IMR-90 (cell line): Measurements from ENCODE around the gene ENTREP3. TPM values are rescaled to one million over a fixed set of nuclear protein-coding genes. Genes with fewer than 3 reads are reported as not detected.

Experiments
- ATAC-seq: fragments of 200-7000 bp; cut with Tn5 transposase; 2 replicates; pipeline ENCODE4 v1.9.1; 2020; ENCODE audit warnings: low read depth, mild to moderate bottlenecking, moderate library complexity
- BruUV-seq: library from RNA; stranded (reverse); fragments of 400-500 nt; replicated peaks from 2 replicates; lab custom pipeline; 2021; lab: Mats Ljungman, UMichigan
- CTCF ChIA-PET: fragments of 300-600 bp; formaldehyde crosslinking; extraction: SDS; loops from one replicate; lab custom pipeline; 2021; ENCODE audit warnings: antibody characterized with exemption; lab: Yijun Ruan, JAX
- POLR2A ChIA-PET: fragments of 300-600 bp; sonication (Branson Sonifier 250); formaldehyde crosslinking; loops from one replicate; lab custom pipeline; 2022; ENCODE audit warnings: antibody characterized with exemption; ENCODE audit not compliant: unreplicated experiment; lab: Charles Lee
- DNase-seq: peaks from one replicate; pipeline ENCODE4 v3.0.0; 2013
- H2AFZ ChIP-seq: replicated peaks from 2 replicates; pipeline ENCODE3; 2013; ENCODE audit warnings: low read length, mild to moderate bottlenecking; ENCODE audit not compliant: poor library complexity
- H2AK5ac ChIP-seq: 2 replicates; pipeline ENCODE4 v1.6.1; 2013; ENCODE audit warnings: low read depth, low read length, inconsistent platforms
- H2AK9ac ChIP-seq: replicated peaks from 2 replicates; pipeline ENCODE3; 2013; ENCODE audit warnings: mild to moderate bottlenecking, low read depth, low read length, moderate library complexity; ENCODE audit not compliant: poor library complexity
- H2BK120ac ChIP-seq: 2 replicates; pipeline ENCODE4 v1.6.1; 2013; ENCODE audit warnings: low read depth, low read length, inconsistent platforms
- H2BK15ac ChIP-seq: 3 replicates; pipeline ENCODE4 v1.6.1; 2013; ENCODE audit warnings: low read depth, low read length, inconsistent platforms
- H2BK20ac ChIP-seq: 2 replicates; pipeline ENCODE4 v1.6.1; 2013; ENCODE audit warnings: low read depth, mild to moderate bottlenecking, inconsistent platforms, low read length, moderate library complexity
- H2BK5ac ChIP-seq: 2 replicates; pipeline ENCODE4 v1.6.1; 2013; ENCODE audit warnings: mild to moderate bottlenecking, low read depth, low read length, inconsistent platforms; ENCODE audit not compliant: poor library complexity, severe bottlenecking
- H3K14ac ChIP-seq: replicated peaks from 2 replicates; pipeline ENCODE4 v1.6.1; 2013; ENCODE audit warnings: low read depth, low read length, inconsistent platforms
- H3K18ac ChIP-seq: 2 replicates; pipeline ENCODE4 v1.6.1; 2013; ENCODE audit warnings: low read depth, low read length, control low read depth
- H3K23ac ChIP-seq: 2 replicates; pipeline ENCODE4 v1.6.1; 2013; ENCODE audit warnings: low read depth, low read length, inconsistent platforms
- H3K27ac ChIP-seq: 2 replicates; pipeline ENCODE4 v1.5.1; 2013; ENCODE audit warnings: mild to moderate bottlenecking, control low read depth, low read length; ENCODE audit not compliant: insufficient read depth
- H3K27me3 ChIP-seq: 2 replicates; pipeline ENCODE4 v1.6.1; 2013; ENCODE audit warnings: low read length; ENCODE audit not compliant: control insufficient read depth, insufficient read depth
- H3K36me3 ChIP-seq: 2 replicates; pipeline ENCODE4 v1.6.1; 2013; ENCODE audit warnings: low read length, mixed read lengths; ENCODE audit not compliant: control insufficient read depth, insufficient read depth
- H3K4ac ChIP-seq: 2 replicates; pipeline ENCODE4 v1.6.1; 2013; ENCODE audit warnings: low read depth, low read length, inconsistent platforms
- H3K4me1 ChIP-seq: 2 replicates; pipeline ENCODE4 v1.6.1; 2013; ENCODE audit warnings: low read length, mixed read lengths; ENCODE audit not compliant: control insufficient read depth, insufficient read depth
- H3K4me2 ChIP-seq: 2 replicates; pipeline ENCODE4 v1.6.1; 2013; ENCODE audit warnings: low read depth, mild to moderate bottlenecking, control low read depth, low read length, moderate library complexity
- H3K4me3 ChIP-seq: 2 replicates; pipeline ENCODE4 v1.5.1; 2013; ENCODE audit warnings: low read depth, mild to moderate bottlenecking, control low read depth, low read length, moderate library complexity; ENCODE audit not compliant: insufficient read depth
- H3K56ac ChIP-seq: 2 replicates; pipeline ENCODE4 v1.6.1; 2013; ENCODE audit warnings: low read length, inconsistent platforms; ENCODE audit not compliant: insufficient read depth; ENCODE audit errors: extremely low read depth
- H3K79me1 ChIP-seq, 2 experiments: 2 replicates each; pipeline ENCODE4 v1.6.1; 2013; ENCODE audit warnings: low read length in 2 of 2, inconsistent platforms in 1 of 2, low read depth in 1 of 2
- H3K9ac ChIP-seq: 2 replicates; pipeline ENCODE4 v1.6.1; 2013; ENCODE audit warnings: low read depth, low read length, control low read depth
- H3K9me1 ChIP-seq: 2 replicates; pipeline ENCODE4 v1.6.1; 2013; ENCODE audit warnings: low read length, inconsistent platforms; ENCODE audit not compliant: insufficient read depth
- H3K9me3 ChIP-seq: 2 replicates; pipeline ENCODE4 v1.6.1; 2013; ENCODE audit warnings: low read length; ENCODE audit not compliant: control insufficient read depth, insufficient read depth
- H4K20me1 ChIP-seq: 2 replicates; pipeline ENCODE4 v1.6.1; 2013; ENCODE audit warnings: low read length, inconsistent platforms; ENCODE audit not compliant: insufficient read depth
- H4K5ac ChIP-seq: 2 replicates; pipeline ENCODE4 v1.6.1; 2013; ENCODE audit warnings: mild to moderate bottlenecking, low read depth, low read length, control low read depth
- H4K8ac ChIP-seq, 2 experiments: 2 replicates each; pipeline ENCODE4 v1.6.1; 2013; ENCODE audit warnings: low read depth in 2 of 2, low read length in 2 of 2, control low read depth in 1 of 2, inconsistent platforms in 1 of 2
- H4K91ac ChIP-seq: 2 replicates; pipeline ENCODE4 v1.6.1; 2013; ENCODE audit warnings: low read depth, low read length, inconsistent platforms; ENCODE audit not compliant: insufficient read depth
- BHLHE40 ChIP-seq: fragments of 150-350 bp; IDR thresholded peaks from 2 replicates; pipeline ENCODE4 v1.6.1; 2016; ENCODE audit warnings: mild to moderate bottlenecking, low read depth, low read length
- CEBPB ChIP-seq: IDR thresholded peaks from 2 replicates; pipeline ENCODE4 v1.6.1; 2012; ENCODE audit warnings: low read depth, low read length, improper control_type of control experiment
- CHD1 ChIP-seq: IDR thresholded peaks from 2 replicates; pipeline ENCODE4 v1.6.1; 2012; ENCODE audit warnings: low read depth, low read length, improper control_type of control experiment
- CTCF ChIP-seq: conservative IDR thresholded peaks from 2 replicates; pipeline ENCODE4 v1.5.1; 2012; ENCODE audit warnings: mild to moderate bottlenecking, low read depth, low read length, improper control_type of control experiment
- FOS ChIP-seq: fragments of 150-350 bp; IDR thresholded peaks from 2 replicates; pipeline ENCODE4 v1.6.1; 2016; ENCODE audit warnings: low read depth, low read length
- MAFK ChIP-seq: IDR thresholded peaks from 2 replicates; pipeline ENCODE4 v1.6.1; 2012; ENCODE audit warnings: low read depth, low read length, improper control_type of control experiment
- MAZ ChIP-seq: IDR thresholded peaks from 2 replicates; pipeline ENCODE4 v1.6.1; 2012; ENCODE audit warnings: low read depth, mild to moderate bottlenecking, low read length, improper control_type of control experiment, moderate library complexity, borderline replicate concordance
- MXI1 ChIP-seq: IDR thresholded peaks from 2 replicates; pipeline ENCODE4 v1.6.1; 2012; ENCODE audit warnings: low read depth, mild to moderate bottlenecking, low read length, moderate library complexity, borderline replicate concordance
- NFE2L2 ChIP-seq: fragments of 150-350 bp; IDR thresholded peaks from 2 replicates; pipeline ENCODE4 v1.6.1; 2016; ENCODE audit warnings: low read depth, mild to moderate bottlenecking, low read length
- POLR2A ChIP-seq: IDR thresholded peaks from 2 replicates; pipeline ENCODE4 v1.6.1; 2012; ENCODE audit warnings: mild to moderate bottlenecking, low read depth, low read length
- RAD21 ChIP-seq: IDR thresholded peaks from 2 replicates; pipeline ENCODE4 v1.6.1; 2012; ENCODE audit warnings: low read length, improper control_type of control experiment
- RCOR1 ChIP-seq: IDR thresholded peaks from 2 replicates; pipeline ENCODE4 v1.6.1; 2012; ENCODE audit warnings: mild to moderate bottlenecking, low read length, improper control_type of control experiment; ENCODE audit not compliant: insufficient replicate concordance
- RFX5 ChIP-seq: IDR thresholded peaks from 2 replicates; pipeline ENCODE4 v1.8.0; 2012; ENCODE audit warnings: low read depth, mild to moderate bottlenecking, low read length, moderate library complexity
- SMC3 ChIP-seq: fragments of 150-350 bp; IDR thresholded peaks from 2 replicates; pipeline ENCODE4 v1.6.1; 2016; ENCODE audit warnings: low read depth, mild to moderate bottlenecking, antibody characterized with exemption, low read length, moderate library complexity
- USF2 ChIP-seq: fragments of 150-350 bp; IDR thresholded peaks from 2 replicates; pipeline ENCODE4 v1.6.1; 2017; ENCODE audit warnings: mild to moderate bottlenecking, antibody characterized with exemption, low read length, low read depth
- WGBS, 2 experiments: methylation state at CpG; one replicate each; pipeline versions ENCODE4 v1.1.5 to v1.1.7; 2013; ENCODE audit warnings: missing lambda C conversion rate in 2 of 2; ENCODE audit not compliant: insufficient read length in 1 of 2; ENCODE audit errors: extremely low coverage in 2 of 2; 5-methylcytosine and 5-hydroxymethylcytosine counted together
- dilution Hi-C: fragments of 300-500 bp; cut with HindIII; formaldehyde crosslinking; loops from one replicate; pipeline ENCODE4 v1.14.3; 2018; ENCODE audit warnings: low sequenced_read_pairs; ENCODE audit not compliant: unreplicated experiment
- in situ Hi-C: fragments of 300-500 bp; cut with MboI; formaldehyde crosslinking; loops from 3 replicates; pipeline ENCODE4 v1.14.3; 2019; ENCODE audit warnings: low sequenced_read_pairs, inconsistent platforms, mixed read lengths
- intact Hi-C: fragments of 100-400 bp; cut with micrococcal nuclease; formaldehyde crosslinking; loops from 2 replicates; pipeline ENCODE4 v1.10.0; 2022
- polyA plus RNA-seq, 3 experiments: library from polyadenylated mRNA; depleted of rRNA; stranded (reverse); fragments of >200 nt; gene quantifications; 2 replicates each; pipeline ENCODE4 v1.2.3, GENCODE V29; 2012; ENCODE audit warnings: low replicate concordance in 1 of 3
- total RNA-seq: library from RNA; depleted of rRNA; stranded (reverse); fragments of >200 nt; gene quantifications from 2 replicates; pipeline ENCODE4 v1.2.3, GENCODE V29; 2012

ENTREP3 gene
- total and polyA plus RNA-seq, 2 of the 4 experiments (the other 2 are of a cell fraction), result 1.4 to 23.8 TPM

GRCh38 chr1:155226188-155226909 is 28.9 kb downstream of the ENTREP3 start:
- Histone ChIP-seq H2BK5ac (peak overlapping the region; percentile 81), H2AK5ac (peak overlapping the region; percentile 97), H3K4me2 (peak overlapping the region; percentile 82), H4K8ac (peak overlapping the region; percentile 70 to 91), H2BK120ac (peak overlapping the region; percentile 92), H2BK20ac (peak overlapping the region; percentile 5; the same call in 1 of the 2 replicates), H3K9me1 (peaks cover 17% of the 10 kb centered on the region), H4K5ac (peak overlapping the region; percentile 40; the same call in 1 of the 2 replicates), H2BK15ac (peak overlapping the region; percentile 91; the same call in 2 of the 3 replicates), H3K36me3 (no peaks in the 10 kb centered on the region; the same call in 1 of the 2 replicates), H3K27me3 (no peaks in the 10 kb centered on the region), H2AK9ac (peak overlapping the region; percentile 97), H4K20me1 (peaks cover 3% of the 10 kb centered on the region; the same call in 1 of the 2 replicates), H3K14ac (peak overlapping the region; percentile 92), H3K4me3 (peak overlapping the region; percentile 49), H3K9me3 (no peaks in the 10 kb centered on the region), H3K79me1 (peaks cover 18 to 40% of the 10 kb centered on the region in 2 experiments), H3K56ac (peak overlapping the region; percentile 89), H3K27ac (peak overlapping the region; percentile 90), H2AFZ (peak overlapping the region; percentile 85), H3K4me1 (peaks cover 17% of the 10 kb centered on the region), H3K23ac (peak overlapping the region; percentile 96), H3K9ac (peak overlapping the region; percentile 88), H4K91ac (peak overlapping the region; percentile 85), H3K18ac (peak overlapping the region; percentile 10), H3K4ac (peak overlapping the region; percentile 94)
- dilution Hi-C loops (no loop called here), intact Hi-C loops (loop anchor here (1.0 kb wide), 2 partner anchors 19 to 50 kb away; partner anchors contain the start of gene THBS3), in situ Hi-C loops (no loop called here)
- BruUV-seq, result TSS peak; percentile 62
- 0% methylated on average over 6 of the region's 7 CpGs; no CpG with 5 or more reads in 1 of the 2 experiments for WGBS, 2 experiments
- DNase-seq (peak; percentile 72), ATAC-seq (peak; percentile 21)
- CTCF ChIA-PET, result interaction anchor here (1.3 to 4.8 kb wide), 3 partner anchors 20 to 32 kb away, joined by 4 to 18 read pairs (median 5); no protein-coding TSS in a partner anchor
- POLR2A ChIA-PET, result no interaction called here
- peak; percentile 24 for TF ChIP-seq SMC3
- TF ChIP-seq CHD1, result no peak
- TF ChIP-seq POLR2A, result no peak
- no peak for TF ChIP-seq RCOR1
- TF ChIP-seq MXI1, result no peak
- no peak for TF ChIP-seq MAFK
- TF ChIP-seq BHLHE40, result 0 out of 2 replicates have a peak, but pooled peaks have one; percentile 2
- peak; percentile 63 for TF ChIP-seq CTCF
- TF ChIP-seq NFE2L2, result no peak
- TF ChIP-seq FOS, result no peak
- TF ChIP-seq MAZ, result no peak
- TF ChIP-seq RFX5, result no peak
- TF ChIP-seq USF2, result no peak
- no peak for TF ChIP-seq CEBPB
- TF ChIP-seq RAD21, result peak; percentile 61
